H1 (cell line): ENCODE measurements around the gene RNF208. TPM values are rescaled to one million over a fixed set of nuclear protein-coding genes. Genes with fewer than 3 reads are reported as not detected.
A peak's percentile ranks its signal among the peaks of the same experiment; 100 is the strongest.

Experiments used
- CTCF ChIA-PET: fragments of 300-600 bp; sonication (Branson Sonifier 250); formaldehyde crosslinking; loops from one replicate; lab custom pipeline; 2021; ENCODE audit not compliant: partially characterized antibody; lab: Charles Lee
- POLR2A ChIA-PET: fragments of 300-600 bp; sonication (Branson Sonifier 250); formaldehyde crosslinking; loops from one replicate; lab custom pipeline; 2021; ENCODE audit warnings: inconsistent platforms; ENCODE audit not compliant: partially characterized antibody; lab: Charles Lee
- DNase-seq, 2 experiments: peaks; one replicate each; pipeline versions ENCODE4 v3.0.0 to v3.0.0-alpha.2; 2010 to 2022; ENCODE audit warnings: low spot score in 2 of 2, low read depth in 1 of 2, mixed read lengths in 1 of 2
- FAIRE-seq: peaks from 2 replicates; lab custom pipeline; 2011; peaks lifted over from hg19 to GRCh38; lab: Jason Lieb, UNC
- H2AFZ ChIP-seq: 2 replicates; pipeline ENCODE4 v1.8.1; 2012; ENCODE audit warnings: low read length, inconsistent platforms
- H2AK5ac ChIP-seq: 2 replicates; pipeline ENCODE4 v1.6.1; 2013; ENCODE audit warnings: low read depth, low read length
- H2BK120ac ChIP-seq: replicated peaks from 2 replicates; pipeline ENCODE3; 2013; ENCODE audit warnings: low read depth, low read length, inconsistent platforms
- H2BK12ac ChIP-seq: 2 replicates; pipeline ENCODE4 v1.6.1; 2013; ENCODE audit warnings: low read depth, low read length
- H2BK15ac ChIP-seq: 2 replicates; pipeline ENCODE4 v1.6.1; 2013; ENCODE audit warnings: low read length
- H2BK20ac ChIP-seq: 2 replicates; pipeline ENCODE4 v1.6.1; 2013; ENCODE audit warnings: low read length
- H2BK5ac ChIP-seq: 2 replicates; pipeline ENCODE4 v1.6.1; 2013; ENCODE audit warnings: low read depth, low read length
- H3K14ac ChIP-seq: 2 replicates; pipeline ENCODE4 v1.6.1; 2013; ENCODE audit warnings: inconsistent platforms; ENCODE audit not compliant: insufficient read length
- H3K18ac ChIP-seq: 2 replicates; pipeline ENCODE4 v1.6.1; 2013; ENCODE audit warnings: low read length; ENCODE audit errors: extremely low read depth
- H3K23ac ChIP-seq: 2 replicates; pipeline ENCODE4 v1.6.1; 2013; ENCODE audit warnings: inconsistent platforms; ENCODE audit not compliant: insufficient read length
- H3K23me2 ChIP-seq: 2 replicates; pipeline ENCODE4 v1.6.1; 2013; ENCODE audit warnings: low read depth, low read length
- H3K27ac ChIP-seq: 2 replicates; pipeline ENCODE4 v1.6.1; 2011; ENCODE audit warnings: low read depth, low read length, inconsistent platforms
- H3K27me3 ChIP-seq, 4 experiments: replicated peaks in 1 of 4; 1 replicate in 1 of 4; 2 replicates in 3 of 4; pipeline versions ENCODE4 v1.6.1 to v1.8.1; 2011 to 2013; ENCODE audit warnings: low read length in 3 of 4, mild to moderate bottlenecking in 3 of 4, inconsistent platforms in 2 of 4, mixed read lengths in 2 of 4, moderate library complexity in 1 of 4; ENCODE audit not compliant: control insufficient read depth in 3 of 4, insufficient read depth in 3 of 4; ENCODE audit errors: extremely low read depth in 1 of 4
- H3K36me3 ChIP-seq, 4 experiments: 2 replicates each; pipeline versions ENCODE4 v1.6.1 to v1.8.1; 2011 to 2013; ENCODE audit warnings: mild to moderate bottlenecking in 4 of 4, low read length in 3 of 4, moderate library complexity in 2 of 4, control low read depth in 1 of 4, inconsistent platforms in 1 of 4; ENCODE audit not compliant: insufficient read depth in 4 of 4, control insufficient read depth in 2 of 4
- H3K4ac ChIP-seq: replicated peaks from 2 replicates; pipeline ENCODE3; 2013; ENCODE audit warnings: low read length, low read depth, mixed read lengths, inconsistent platforms; ENCODE audit not compliant: insufficient read length
- H3K4me1 ChIP-seq, 4 experiments: replicated peaks in 1 of 4; 1 replicate in 1 of 4; 2 replicates in 3 of 4; pipeline versions ENCODE4 v1.6.1 to v1.8.1; 2011 to 2013; ENCODE audit warnings: low read length in 3 of 4, inconsistent platforms in 2 of 4, mixed read lengths in 1 of 4; ENCODE audit not compliant: insufficient read depth in 4 of 4, control insufficient read depth in 3 of 4
- H3K4me2 ChIP-seq, 2 experiments: 2 replicates each; pipeline versions ENCODE4 v1.6.1 to v1.8.1; 2011 to 2013; ENCODE audit warnings: low read depth in 2 of 2, low read length in 2 of 2, control low read depth in 1 of 2, inconsistent platforms in 1 of 2, mild to moderate bottlenecking in 1 of 2; ENCODE audit not compliant: insufficient read depth in 1 of 2
- H3K4me3 ChIP-seq, 4 experiments: fragments of 200-600, 300-600 bp in 1 of 4; sonication (generic), shearing (Covaris generic), sonication (Bioruptor Twin) in 1 of 4; 2 replicates each; pipeline versions ENCODE4 v1.5.1 to v1.8.1; 2011 to 2016; ENCODE audit warnings: low read length in 4 of 4, low read depth in 3 of 4, control low read depth in 2 of 4, inconsistent platforms in 2 of 4, mild to moderate bottlenecking in 2 of 4, mixed read lengths in 1 of 4, moderate library complexity in 1 of 4; ENCODE audit not compliant: insufficient read depth in 2 of 4; ENCODE audit errors: extremely low read depth in 1 of 4
- H3K56ac ChIP-seq: replicated peaks from 2 replicates; pipeline ENCODE3; 2013; ENCODE audit warnings: low read depth, mild to moderate bottlenecking, mixed read lengths, low read length, inconsistent platforms; ENCODE audit not compliant: insufficient read length
- H3K79me1 ChIP-seq: 2 replicates; pipeline ENCODE4 v1.6.1; 2013; ENCODE audit warnings: low read depth, low read length, control low read depth
- H3K79me2 ChIP-seq, 2 experiments: 2 replicates each; pipeline versions ENCODE4 v1.6.1 to v1.8.1; 2012 to 2013; ENCODE audit warnings: low read length in 2 of 2, mild to moderate bottlenecking in 2 of 2, inconsistent platforms in 1 of 2; ENCODE audit not compliant: insufficient read depth in 2 of 2, control insufficient read depth in 1 of 2
- H3K9ac ChIP-seq, 4 experiments: replicated peaks in 1 of 4; 1 replicate in 1 of 4; 2 replicates in 3 of 4; pipeline versions ENCODE4 v1.6.1 to v1.8.1; 2011 to 2013; ENCODE audit warnings: low read depth in 3 of 4, low read length in 3 of 4, control low read depth in 2 of 4, mild to moderate bottlenecking in 2 of 4, moderate library complexity in 2 of 4, inconsistent platforms in 1 of 4; ENCODE audit errors: extremely low read depth in 1 of 4
- H3K9me3 ChIP-seq, 2 experiments: 2 replicates each; pipeline versions ENCODE4 v1.6.1 to v1.8.1; 2012 to 2013; ENCODE audit warnings: mild to moderate bottlenecking in 2 of 2, moderate library complexity in 2 of 2, control low read depth in 1 of 2, inconsistent platforms in 1 of 2, low read depth in 1 of 2, low read length in 1 of 2, mixed read lengths in 1 of 2; ENCODE audit not compliant: insufficient read depth in 2 of 2
- H4K20me1 ChIP-seq, 2 experiments: replicated peaks in 1 of 2; 2 replicates each; pipeline versions ENCODE3 to v1.8.1; 2011 to 2013; ENCODE audit warnings: inconsistent platforms in 2 of 2, low read length in 2 of 2, mild to moderate bottlenecking in 1 of 2; ENCODE audit not compliant: insufficient read depth in 2 of 2, control insufficient read depth in 1 of 2
- H4K5ac ChIP-seq: 2 replicates; pipeline ENCODE4 v1.6.1; 2013; ENCODE audit warnings: low read length, low read depth, mixed read lengths, inconsistent platforms; ENCODE audit not compliant: insufficient read length
- H4K8ac ChIP-seq: 2 replicates; pipeline ENCODE4 v1.8.0; 2013; ENCODE audit warnings: mild to moderate bottlenecking, moderate library complexity, low read length, inconsistent platforms; ENCODE audit not compliant: insufficient read depth; ENCODE audit errors: extremely low read depth
- H4K91ac ChIP-seq: replicated peaks from 2 replicates; pipeline ENCODE3; 2013; ENCODE audit warnings: low read length, mixed read lengths, inconsistent platforms; ENCODE audit not compliant: insufficient read length
- BRCA1 ChIP-seq: IDR thresholded peaks from 2 replicates; pipeline ENCODE4 v1.6.1; 2012; ENCODE audit warnings: low read depth, low read length, improper control_type of control experiment
- CHD1 ChIP-seq: IDR thresholded peaks from 2 replicates; pipeline ENCODE4 v1.6.1; 2012; ENCODE audit warnings: low read depth, low read length, improper control_type of control experiment
- CTBP2 ChIP-seq: IDR thresholded peaks from 2 replicates; pipeline ENCODE4 v1.7.0; 2011; ENCODE audit warnings: borderline replicate concordance, mild to moderate bottlenecking, moderate library complexity, mixed read lengths, low read length; ENCODE audit not compliant: insufficient read depth, insufficient read length
- EP300 ChIP-seq, 2 experiments: IDR thresholded peaks; 1 replicate in 1 of 2; 2 replicates in 1 of 2; pipeline ENCODE4 v1.6.1; 2011 to 2012; ENCODE audit warnings: low read depth in 2 of 2, low read length in 2 of 2, mild to moderate bottlenecking in 2 of 2, borderline replicate concordance in 1 of 2, inconsistent platforms in 1 of 2, moderate library complexity in 1 of 2
- GABPA ChIP-seq: IDR thresholded peaks from 2 replicates; pipeline ENCODE4 v1.6.1; 2011; ENCODE audit warnings: mild to moderate bottlenecking, low read length, moderate library complexity, borderline replicate concordance; ENCODE audit not compliant: insufficient read depth
- PHF8 ChIP-seq: fragments of 200-600 bp; sonication (generic); conservative IDR thresholded peaks from 2 replicates; pipeline ENCODE4 v1.7.1; 2012; ENCODE audit warnings: low read depth, mild to moderate bottlenecking, inconsistent platforms, low read length, moderate library complexity
- RNF2 ChIP-seq: fragments of 200-900, 300-1000 bp; sonication (generic); IDR thresholded peaks from 2 replicates; pipeline ENCODE4 v1.7.1; 2016; ENCODE audit warnings: borderline replicate concordance, low read depth, mild to moderate bottlenecking, antibody characterized with exemption, low read length; ENCODE audit not compliant: poor library complexity, severe bottlenecking; ENCODE audit errors: missing control alignments
- SAP30 ChIP-seq: fragments of 300-600 bp; sonication (generic); IDR thresholded peaks from 2 replicates; pipeline ENCODE4 v1.7.1; 2012; ENCODE audit warnings: low read length, moderate library complexity, mild to moderate bottlenecking, inconsistent platforms; ENCODE audit not compliant: insufficient read depth, insufficient replicate concordance
- SIX5 ChIP-seq: IDR thresholded peaks from 2 replicates; pipeline ENCODE4 v1.6.1; 2011; ENCODE audit warnings: mild to moderate bottlenecking, low read depth, low read length
- SP2 ChIP-seq: IDR thresholded peaks from 2 replicates; pipeline ENCODE4 v1.6.1; 2012; ENCODE audit warnings: mild to moderate bottlenecking, low read length, inconsistent platforms
- SRF ChIP-seq: IDR thresholded peaks from 2 replicates; pipeline ENCODE4 v1.6.1; 2011; ENCODE audit warnings: mild to moderate bottlenecking, low read depth, low read length, moderate library complexity
- TAF1 ChIP-seq: IDR thresholded peaks from 2 replicates; pipeline ENCODE4 v1.6.1; 2011; ENCODE audit warnings: mild to moderate bottlenecking, low read depth, low read length
- TCF12 ChIP-seq: IDR thresholded peaks from 2 replicates; pipeline ENCODE4 v1.6.1; 2011; ENCODE audit warnings: low read depth, mild to moderate bottlenecking, low read length
- WGBS, 2 experiments: shearing (Covaris generic) in 1 of 2; methylation state at CpG; one replicate each; pipeline versions ENCODE4 v1.1.6 to v1.1.7; 2013 to 2015; ENCODE audit warnings: low lambda C conversion rate in 2 of 2, mixed read lengths in 2 of 2, inconsistent platforms in 1 of 2, low coverage in 1 of 2, missing lambda C conversion rate in 1 of 2; ENCODE audit not compliant: insufficient replicate concordance in 2 of 2, insufficient coverage in 1 of 2, insufficient read length in 1 of 2; ENCODE audit errors: extremely low coverage in 1 of 2, missing lambda C conversion rate in 1 of 2; 5-methylcytosine and 5-hydroxymethylcytosine counted together
- polyA plus RNA-seq, 7 experiments: library from polyadenylated mRNA; depleted of rRNA in 3 of 7; stranded (reverse) in 5 of 7; unstranded in 2 of 7; fragments of >200 nt in 5 of 7; fragments of 200-250 nt in 2 of 7; gene quantifications; 1 replicate in 5 of 7; 2 replicates in 1 of 7; 4 replicates in 1 of 7; pipeline versions ENCODE4 v1.2.1 to v1.2.3, GENCODE V29; 2011 to 2013; ENCODE audit warnings: missing spikeins in 2 of 7, mixed read lengths in 2 of 7
- total RNA-seq: library from RNA; stranded (reverse); fragmentation: NEBNext Ultra II Directional; extraction: Animal tissue kit (Norgen Biotek cat#: 25700); gene quantifications from 2 replicates; pipeline ENCODE4 v1.2.1, GENCODE V29; 2021

The RNF208 gene
- total and polyA plus RNA-seq, 2 of the 8 experiments (the other 6 are each of a cell fraction or from before 2014, with no cell fraction given) = 2.7 to 7.7 TPM

DNA sequence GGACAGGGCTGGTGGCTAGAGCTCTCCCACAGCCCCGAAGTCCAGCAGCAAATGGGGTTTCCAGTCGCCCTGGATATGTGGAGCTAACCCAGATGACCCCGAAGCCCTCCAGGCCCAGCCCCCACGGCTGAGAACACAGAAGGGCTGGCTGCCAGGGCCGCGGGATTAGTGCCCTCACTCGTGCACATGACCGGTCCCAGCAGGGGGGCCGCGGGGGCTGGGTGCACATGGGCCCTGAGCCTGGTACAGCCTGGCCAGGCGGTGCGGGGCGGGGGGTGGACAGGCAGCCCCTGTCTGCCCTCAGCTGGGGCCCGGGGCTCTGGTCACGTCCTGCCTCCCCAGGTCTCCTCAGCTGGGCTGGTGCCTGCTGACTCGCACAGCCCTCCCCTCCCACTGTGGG is 27.7 kb downstream of the RNF208 start:
- Histone ChIP-seq H3K27ac (peak overlapping the region; percentile 19; the same call in 1 of the 2 replicates), H3K23ac (no peak overlapping the region), H3K9me3 (no peaks in the 10 kb centered on the region), H3K79me2 (peaks cover 0 to 30% of the 10 kb centered on the region in 2 experiments; a peak in 1 of 4 replicates), H2BK12ac (no peak overlapping the region), H3K4ac (no peak overlapping the region), H4K20me1 (peaks cover 15 to 36% of the 10 kb centered on the region in 2 experiments), H4K91ac (no peak overlapping the region), H4K8ac (peak overlapping the region; percentile 36; the same call in 1 of the 2 replicates), H3K9ac (no peak overlapping the region; a peak in 1 of 7 replicates), H3K14ac (no peak overlapping the region), H3K4me1 (peaks cover 0 to 27% (median 15%) of the 10 kb centered on the region in 4 experiments; a peak in 6 of 7 replicates), H3K36me3 (peaks cover 0 to 4% (median 1%) of the 10 kb centered on the region in 4 experiments; a peak in 2 of 8 replicates), H2AFZ (no peak overlapping the region), H3K4me2 (no peak overlapping the region), H2BK20ac (no peak overlapping the region), H3K18ac (no peak overlapping the region), H3K23me2 (no peaks in the 10 kb centered on the region; the same call in 1 of the 2 replicates), H2AK5ac (no peak overlapping the region), H2BK120ac (no peak overlapping the region), H2BK15ac (no peak overlapping the region), H3K4me3 (no peak overlapping the region), H3K56ac (no peak overlapping the region), H3K79me1 (peaks cover 24% of the 10 kb centered on the region), H4K5ac (no peak overlapping the region), H3K27me3 (no peaks in the 10 kb centered on the region), H2BK5ac (peak overlapping the region; percentile 60; the same call in 1 of the 2 replicates)
- DNase-seq = no peak
- POLR2A ChIA-PET = interaction anchor here (0.9 to 11.0 kb wide), 8 partner anchors 12 to 65 kb away, joined by 3 to 107 read pairs (median 6); partner anchors contain the start of genes LRRC26, NDOR1, TMEM203 and TUBB4B
- FAIRE-seq = no peak
- WGBS, 2 experiments = 77% methylated on average over 10 of the region's 16 CpGs; no CpG with 5 or more reads in 1 of the 2 experiments
- CTCF ChIA-PET = interaction anchor here (1.2 to 14.0 kb wide), 8 partner anchors 7 to 76 kb away, joined by 3 to 204 read pairs (median 7); partner anchors contain the start of genes CYSRT1, NDOR1, RNF208 and RNF224
- TF ChIP-seq SP2 (no peak), PHF8 (no peak), SIX5 (no peak), CHD1 (no peak), RNF2 (no peak), TCF12 (no peak), CTBP2 (no peak), SRF (no peak), SAP30 (no peak), EP300 (IDR thresholded peaks at IDR 0.05; ENCODE audit: borderline replicate concordance in 1 of 2, low read depth in 2 of 2, low read length in 2 of 2) (no peak), TAF1 (no peak), BRCA1 (no peak), GABPA (no peak)
